H1 (cell line): ENCODE results near the gene TRIP13.

Experiments
- EP300 ChIP-seq, 2 experiments: IDR thresholded peaks; 1 replicate in 1 of 2; 2 replicates in 1 of 2; pipeline ENCODE4 v1.6.1; 2011 to 2012; ENCODE audit warnings: low read depth in 2 of 2, low read length in 2 of 2, mild to moderate bottlenecking in 2 of 2, borderline replicate concordance in 1 of 2, inconsistent platforms in 1 of 2, moderate library complexity in 1 of 2
- JUND ChIP-seq: IDR thresholded peaks from 2 replicates; pipeline ENCODE4 v1.6.1; 2011; ENCODE audit warnings: mild to moderate bottlenecking, improper control_type of control experiment, low read length
- TF ChIP-seq, protein P1 (sequence below), 3 experiments: IDR thresholded peaks; 1 replicate in 2 of 3; 2 replicates in 1 of 3; pipeline versions ENCODE4 v1.5.1 to v1.6.1; 2011; ENCODE audit warnings: low read length in 3 of 3, mild to moderate bottlenecking in 3 of 3, inconsistent platforms in 2 of 3, low read depth in 1 of 3, moderate library complexity in 1 of 3; ENCODE audit not compliant: insufficient read depth in 1 of 3; ENCODE audit errors: control extremely low read depth in 1 of 3
- TF ChIP-seq, protein P2 (sequence below): IDR thresholded peaks from 2 replicates; pipeline ENCODE4 v1.6.1; 2012; ENCODE audit warnings: inconsistent platforms

DNA sequence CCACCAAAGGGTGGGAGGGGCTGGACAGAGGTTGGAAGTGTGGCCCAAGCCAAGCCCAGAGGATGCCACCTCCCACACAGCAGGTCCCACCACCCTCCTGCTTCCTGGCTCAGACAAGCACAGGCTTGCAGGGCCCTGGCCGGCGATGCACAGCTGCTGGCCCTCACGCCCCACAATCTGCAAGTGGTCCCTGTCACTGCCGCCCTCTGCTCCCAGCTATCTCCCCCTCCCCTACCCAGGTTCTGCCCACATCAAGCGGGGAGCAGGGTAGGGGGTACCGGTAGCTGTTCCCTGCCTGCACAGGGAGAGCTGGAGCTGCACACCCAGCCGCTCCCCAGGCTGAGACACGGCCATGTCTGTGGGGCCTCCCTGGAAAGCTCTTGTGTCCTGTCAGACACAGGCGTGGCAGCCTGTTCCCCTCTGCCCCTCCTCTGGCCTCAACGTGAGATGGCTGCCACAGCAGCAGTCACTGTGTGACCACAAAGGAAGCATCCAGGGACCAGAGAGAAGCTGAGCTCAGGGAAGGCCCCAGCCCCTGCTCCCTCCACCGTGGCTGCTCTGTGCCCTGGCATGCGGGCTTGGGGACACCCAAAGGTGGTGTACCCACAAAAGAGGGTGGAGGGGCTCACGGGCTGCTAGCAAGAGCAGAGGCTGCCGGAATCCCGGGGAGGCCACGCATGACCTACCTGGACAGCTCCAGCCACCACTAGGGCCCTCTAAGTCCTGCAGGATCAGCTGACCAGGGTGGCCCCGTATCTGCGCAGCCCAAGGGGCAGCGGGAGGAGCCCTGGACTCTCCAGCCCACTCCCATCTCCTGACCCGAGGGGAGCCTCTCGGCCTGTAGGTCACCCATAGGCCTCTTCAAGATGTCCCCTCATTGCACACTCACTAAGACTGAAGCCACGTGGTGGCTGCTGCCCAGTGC is 31.0 kb upstream of the TRIP13 start:
- TF ChIP-seq EP300 (IDR thresholded peaks at IDR 0.05; ENCODE audit: borderline replicate concordance in 1 of 2, low read depth in 2 of 2, low read length in 2 of 2) (no peak), JUND (no peak)
- TF ChIP-seq, protein P1, sequence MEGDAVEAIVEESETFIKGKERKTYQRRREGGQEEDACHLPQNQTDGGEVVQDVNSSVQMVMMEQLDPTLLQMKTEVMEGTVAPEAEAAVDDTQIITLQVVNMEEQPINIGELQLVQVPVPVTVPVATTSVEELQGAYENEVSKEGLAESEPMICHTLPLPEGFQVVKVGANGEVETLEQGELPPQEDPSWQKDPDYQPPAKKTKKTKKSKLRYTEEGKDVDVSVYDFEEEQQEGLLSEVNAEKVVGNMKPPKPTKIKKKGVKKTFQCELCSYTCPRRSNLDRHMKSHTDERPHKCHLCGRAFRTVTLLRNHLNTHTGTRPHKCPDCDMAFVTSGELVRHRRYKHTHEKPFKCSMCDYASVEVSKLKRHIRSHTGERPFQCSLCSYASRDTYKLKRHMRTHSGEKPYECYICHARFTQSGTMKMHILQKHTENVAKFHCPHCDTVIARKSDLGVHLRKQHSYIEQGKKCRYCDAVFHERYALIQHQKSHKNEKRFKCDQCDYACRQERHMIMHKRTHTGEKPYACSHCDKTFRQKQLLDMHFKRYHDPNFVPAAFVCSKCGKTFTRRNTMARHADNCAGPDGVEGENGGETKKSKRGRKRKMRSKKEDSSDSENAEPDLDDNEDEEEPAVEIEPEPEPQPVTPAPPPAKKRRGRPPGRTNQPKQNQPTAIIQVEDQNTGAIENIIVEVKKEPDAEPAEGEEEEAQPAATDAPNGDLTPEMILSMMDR (IDR thresholded peaks at IDR 0.05; ENCODE audit: control extremely low read depth in 1 of 3, insufficient read depth in 1 of 3, low read depth in 1 of 3, low read length in 3 of 3): no peak
- TF ChIP-seq, protein P2, sequence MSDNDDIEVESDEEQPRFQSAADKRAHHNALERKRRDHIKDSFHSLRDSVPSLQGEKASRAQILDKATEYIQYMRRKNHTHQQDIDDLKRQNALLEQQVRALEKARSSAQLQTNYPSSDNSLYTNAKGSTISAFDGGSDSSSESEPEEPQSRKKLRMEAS: no peak
